Trophoblast cell (in vitro differentiated cells and primary cell): ENCODE measurements around the gene ITGB8.

Experiments
- DNase-seq, 2 donors: peaks; one replicate each; pipeline ENCODE4 v3.0.0-alpha.2; 2016
- H2AFZ ChIP-seq: 2 replicates; pipeline ENCODE4 v1.6.1; 2013; ENCODE audit warnings: low read length, moderate library complexity, mild to moderate bottlenecking; ENCODE audit not compliant: insufficient read depth, poor library complexity
- H2AK5ac ChIP-seq: 2 replicates; pipeline ENCODE4 v1.6.1; 2013; ENCODE audit warnings: mild to moderate bottlenecking, low read length
- H2BK120ac ChIP-seq: 2 replicates; pipeline ENCODE4 v1.6.1; 2013; ENCODE audit warnings: low read length, mild to moderate bottlenecking, moderate library complexity; ENCODE audit not compliant: insufficient read depth, poor library complexity
- H2BK12ac ChIP-seq: 2 replicates; pipeline ENCODE4 v1.6.1; 2013; ENCODE audit warnings: mild to moderate bottlenecking, low read length, moderate library complexity
- H2BK5ac ChIP-seq: 2 replicates; pipeline ENCODE4 v1.6.1; 2013; ENCODE audit warnings: low read length, low read depth, moderate library complexity, mild to moderate bottlenecking; ENCODE audit not compliant: poor library complexity
- H3K14ac ChIP-seq: 2 replicates; pipeline ENCODE4 v1.6.1; 2013; ENCODE audit warnings: mild to moderate bottlenecking, low read length
- H3K18ac ChIP-seq: 2 replicates; pipeline ENCODE4 v1.6.1; 2013; ENCODE audit warnings: mild to moderate bottlenecking, low read length
- H3K23ac ChIP-seq: 2 replicates; pipeline ENCODE4 v1.6.1; 2013; ENCODE audit warnings: low read length
- H3K27ac ChIP-seq: 2 replicates; pipeline ENCODE4 v1.5.1; 2013; ENCODE audit warnings: low read depth, mild to moderate bottlenecking, inconsistent platforms, low read length, moderate library complexity
- H3K27me3 ChIP-seq: 2 replicates; pipeline ENCODE4 v1.6.1; 2013; ENCODE audit warnings: inconsistent platforms, mild to moderate bottlenecking, low read length, moderate library complexity; ENCODE audit not compliant: insufficient read depth
- H3K36me3 ChIP-seq, 2 experiments: 1 replicate in 1 of 2; 2 replicates in 1 of 2; pipeline ENCODE4 v1.6.1; 2013; ENCODE audit warnings: low read length in 2 of 2, mild to moderate bottlenecking in 2 of 2, moderate library complexity in 1 of 2; ENCODE audit not compliant: insufficient read depth in 2 of 2, control insufficient read depth in 1 of 2
- H3K4ac ChIP-seq: 2 replicates; pipeline ENCODE4 v1.6.1; 2013; ENCODE audit warnings: low read depth, mild to moderate bottlenecking, low read length, moderate library complexity
- H3K4me1 ChIP-seq, 2 experiments: 1 replicate in 1 of 2; 2 replicates in 1 of 2; pipeline ENCODE4 v1.6.1; 2013; ENCODE audit warnings: low read length in 2 of 2, mild to moderate bottlenecking in 2 of 2, moderate library complexity in 1 of 2; ENCODE audit not compliant: insufficient read depth in 2 of 2, control insufficient read depth in 1 of 2
- H3K4me2 ChIP-seq: 2 replicates; pipeline ENCODE4 v1.6.1; 2013; ENCODE audit warnings: inconsistent platforms, mild to moderate bottlenecking, low read length, moderate library complexity
- H3K4me3 ChIP-seq: 2 replicates; pipeline ENCODE4 v1.5.1; 2013; ENCODE audit warnings: mild to moderate bottlenecking, low read depth, low read length, inconsistent platforms
- H3K79me1 ChIP-seq: one replicate; pipeline ENCODE4 v1.6.1; 2013; ENCODE audit warnings: low read length
- H3K79me2 ChIP-seq: 2 replicates; pipeline ENCODE4 v1.6.1; 2013; ENCODE audit warnings: low read length, mild to moderate bottlenecking; ENCODE audit not compliant: control insufficient read depth, insufficient read depth, poor library complexity
- H3K9ac ChIP-seq: 2 replicates; pipeline ENCODE4 v1.6.1; 2013; ENCODE audit warnings: mild to moderate bottlenecking, low read length
- H3K9me3 ChIP-seq: 2 replicates; pipeline ENCODE4 v1.6.1; 2013; ENCODE audit warnings: low read depth, mild to moderate bottlenecking, control low read depth, inconsistent platforms, low read length; ENCODE audit not compliant: insufficient read depth
- H4K12ac ChIP-seq: 2 replicates; pipeline ENCODE4 v1.6.1; 2013; ENCODE audit warnings: low read depth, mild to moderate bottlenecking, low read length, moderate library complexity
- H4K8ac ChIP-seq: 2 replicates; pipeline ENCODE4 v1.6.1; 2013; ENCODE audit warnings: low read depth, mild to moderate bottlenecking, low read length, moderate library complexity
- H4K91ac ChIP-seq: one replicate; pipeline ENCODE4 v1.6.1; 2013; ENCODE audit warnings: low read depth, mild to moderate bottlenecking, low read length, moderate library complexity
- whole genome bisulfite sequencing: extraction: QIAGEN DNeasy Blood & Tissue Kit; methylation state at CpG from one replicate; pipeline ENCODE4 v1.1.7; 2013; ENCODE audit warnings: missing lambda C conversion rate; ENCODE audit not compliant: insufficient read length, insufficient coverage; ENCODE audit errors: extremely low coverage; 5-methylcytosine and 5-hydroxymethylcytosine counted together

ITGB8 gene

DNA sequence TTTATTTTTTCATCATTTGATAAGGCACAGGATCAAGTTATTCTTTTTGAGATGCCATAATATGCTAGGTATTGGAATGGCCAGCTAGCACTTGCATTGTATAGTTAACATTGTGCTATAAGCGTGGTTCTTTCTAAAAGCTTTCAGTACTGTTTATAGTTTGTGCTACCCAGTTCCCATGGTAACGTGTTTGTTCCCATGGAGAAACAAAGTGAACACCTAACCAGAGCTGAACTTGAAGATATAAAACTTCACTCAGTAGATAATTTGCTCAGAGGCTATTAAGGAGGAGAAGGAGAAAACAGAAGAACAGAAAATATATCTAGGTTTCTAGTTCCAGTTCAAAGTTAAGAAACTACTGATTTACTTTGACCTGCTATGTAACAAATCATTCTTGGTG lies 23.6 kb upstream of the ITGB8 start:
- Histone ChIP-seq H4K8ac (no peak overlapping the region), H2AFZ (no peak overlapping the region), H2AK5ac (no peak overlapping the region), H3K27me3 (no peaks in the 10 kb centered on the region), H3K18ac (no peak overlapping the region), H3K36me3 (no peaks in the 10 kb centered on the region), H3K4ac (no peak overlapping the region), H3K27ac (no peak overlapping the region), H2BK120ac (no peak overlapping the region), H2BK12ac (no peak overlapping the region), H3K79me2 (no peaks in the 10 kb centered on the region), H3K79me1 (peaks cover 2% of the 10 kb centered on the region), H3K4me1 (peaks cover 4 to 6% of the 10 kb centered on the region in 2 experiments), H4K91ac (no peak overlapping the region), H3K14ac (no peak overlapping the region), H3K4me3 (no peak overlapping the region), H3K9ac (no peak overlapping the region), H3K23ac (no peak overlapping the region), H4K12ac (no peak overlapping the region), H3K4me2 (no peak overlapping the region), H3K9me3 (no peaks in the 10 kb centered on the region), H2BK5ac (no peak overlapping the region)
- DNase-seq, result peak; percentile 7 to 58
- no CpG with 5 or more reads among the region's 2 CpGs for WGBS

DNA sequence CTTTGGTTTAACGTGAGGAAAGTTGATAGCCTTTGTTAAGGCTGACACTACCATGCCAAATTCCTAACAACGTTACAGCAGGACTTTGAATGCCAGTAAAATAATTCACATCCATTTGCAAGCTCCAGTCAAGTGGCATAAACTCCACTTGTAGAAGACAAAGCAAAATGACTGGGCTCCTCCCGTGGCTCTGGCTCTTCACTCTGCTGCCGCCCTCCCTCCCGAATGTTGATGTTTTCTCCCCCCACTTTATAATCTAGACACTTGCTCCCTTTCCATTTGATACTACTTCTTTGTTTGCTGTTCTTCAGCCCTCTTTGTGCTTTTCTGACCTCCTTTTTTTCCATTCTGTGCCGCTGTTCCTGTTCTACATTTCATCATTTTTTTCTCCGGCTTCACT lies 22.8 kb upstream of the ITGB8 start:
- Histone ChIP-seq H3K14ac (no peak overlapping the region), H2AFZ (no peak overlapping the region), H3K27me3 (no peaks in the 10 kb centered on the region), H2AK5ac (no peak overlapping the region), H4K8ac (no peak overlapping the region), H2BK5ac (no peak overlapping the region), H3K79me1 (peaks cover 2% of the 10 kb centered on the region), H2BK120ac (no peak overlapping the region), H3K23ac (no peak overlapping the region), H3K4me1 (peaks cover 4 to 6% of the 10 kb centered on the region in 2 experiments), H2BK12ac (no peak overlapping the region), H3K27ac (no peak overlapping the region), H3K79me2 (no peaks in the 10 kb centered on the region), H3K4me3 (no peak overlapping the region), H3K36me3 (no peaks in the 10 kb centered on the region), H3K9ac (no peak overlapping the region), H3K4me2 (no peak overlapping the region), H3K4ac (no peak overlapping the region), H3K18ac (no peak overlapping the region), H4K91ac (no peak overlapping the region), H4K12ac (no peak overlapping the region), H3K9me3 (no peaks in the 10 kb centered on the region)
- no peak for DNase-seq
- WGBS, result no CpG with 5 or more reads among the region's 7 CpGs

DNA sequence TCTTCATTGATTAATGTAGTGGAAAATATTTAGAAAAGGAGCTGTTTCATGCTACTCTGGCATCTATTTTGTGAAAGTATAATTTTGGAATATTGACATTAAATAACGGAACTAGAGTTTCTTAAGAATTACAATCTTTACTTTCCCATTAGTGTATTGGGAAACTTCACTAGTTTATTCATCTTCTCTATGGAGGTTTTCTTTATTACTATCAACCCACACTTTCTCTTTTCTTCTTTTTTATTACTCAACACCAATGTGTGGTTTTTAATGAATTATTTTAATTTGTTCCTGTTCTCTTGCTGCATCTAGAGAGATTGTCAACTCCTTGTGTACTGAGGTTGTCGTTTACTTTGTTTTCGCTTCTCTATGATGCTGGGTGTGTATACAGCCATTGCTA lies 20.4 kb upstream of the ITGB8 start:
- no peak overlapping the region for H3K14ac ChIP-seq
- no peaks in the 10 kb centered on the region for H3K9me3 ChIP-seq
- no peak overlapping the region for H2BK120ac ChIP-seq
- no peak overlapping the region for H3K9ac ChIP-seq
- no peak overlapping the region for H2BK5ac ChIP-seq
- no peak overlapping the region for H4K91ac ChIP-seq
- no peak overlapping the region for H4K12ac ChIP-seq
- no CpG with 5 or more reads among the region's 3 CpGs for WGBS
- H3K79me2 ChIP-seq, result no peaks in the 10 kb centered on the region
- no peak overlapping the region for H4K8ac ChIP-seq
- no peak overlapping the region for H2BK12ac ChIP-seq
- H3K4me2 ChIP-seq, result no peak overlapping the region
- no peaks in the 10 kb centered on the region for H3K36me3 ChIP-seq
- no peak overlapping the region for H3K27ac ChIP-seq
- peaks cover 4 to 5% of the 10 kb centered on the region in 2 experiments for H3K4me1 ChIP-seq
- no peak for DNase-seq
- no peak overlapping the region for H3K18ac ChIP-seq
- H3K4ac ChIP-seq, result no peak overlapping the region
- no peak overlapping the region for H3K4me3 ChIP-seq
- H3K23ac ChIP-seq, result no peak overlapping the region
- H3K27me3 ChIP-seq, result no peaks in the 10 kb centered on the region
- H2AK5ac ChIP-seq, result no peak overlapping the region
- no peak overlapping the region for H2AFZ ChIP-seq
- peaks cover 2% of the 10 kb centered on the region for H3K79me1 ChIP-seq

DNA sequence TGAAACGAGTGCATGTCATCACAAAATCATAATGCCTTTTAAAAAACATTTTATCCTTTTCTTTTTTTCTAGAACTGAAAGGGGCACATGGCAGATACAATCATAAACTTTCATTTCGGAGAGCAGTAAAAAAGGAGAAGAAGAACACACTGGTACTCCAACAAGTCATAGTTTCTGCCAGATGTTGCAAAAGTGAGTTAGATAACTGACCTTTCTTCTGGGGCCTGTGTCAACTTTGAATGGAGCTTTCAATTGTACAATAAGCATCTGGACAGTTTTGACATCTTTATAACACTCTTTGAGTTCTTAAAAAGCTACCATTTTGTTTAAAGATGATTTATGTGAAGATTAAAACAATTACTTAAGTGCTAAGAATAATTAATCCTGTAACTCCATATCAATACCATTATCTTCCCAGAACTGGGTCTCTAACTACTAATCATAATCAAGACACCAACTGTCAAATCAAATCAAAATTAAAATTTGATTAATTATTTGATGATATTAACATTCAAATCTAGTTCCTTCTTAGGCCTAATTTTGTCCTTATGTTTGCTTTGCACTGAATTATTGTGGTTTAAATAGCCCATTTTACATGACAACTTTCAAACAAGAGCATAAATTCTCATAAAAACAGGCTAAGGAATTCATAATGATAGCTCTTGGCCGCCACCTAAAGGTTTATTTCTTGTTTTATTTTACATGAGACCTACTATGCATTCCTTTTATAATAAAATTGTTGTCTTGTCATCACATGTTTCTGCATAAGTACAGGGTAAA lies 19.5 kb upstream of the ITGB8 start:
- no peak overlapping the region for H3K23ac ChIP-seq
- H3K27ac ChIP-seq, result no peak overlapping the region
- no peak overlapping the region for H2AFZ ChIP-seq
- no peak overlapping the region for H4K8ac ChIP-seq
- no peak overlapping the region for H3K4ac ChIP-seq
- no peak overlapping the region for H3K14ac ChIP-seq
- H4K12ac ChIP-seq, result no peak overlapping the region
- H2AK5ac ChIP-seq, result no peak overlapping the region
- H3K79me2 ChIP-seq, result no peaks in the 10 kb centered on the region
- H3K9ac ChIP-seq, result no peak overlapping the region
- no peaks in the 10 kb centered on the region for H3K36me3 ChIP-seq
- DNase-seq, result peak; percentile 6 to 69
- no CpG with 5 or more reads among the region's 3 CpGs for WGBS
- H3K4me3 ChIP-seq, result no peak overlapping the region
- no peak overlapping the region for H3K18ac ChIP-seq
- no peaks in the 10 kb centered on the region for H3K27me3 ChIP-seq
- no peak overlapping the region for H3K4me2 ChIP-seq
- no peak overlapping the region for H2BK12ac ChIP-seq
- H4K91ac ChIP-seq, result no peak overlapping the region
- peaks cover 4 to 5% of the 10 kb centered on the region in 2 experiments for H3K4me1 ChIP-seq
- peaks cover 2% of the 10 kb centered on the region for H3K79me1 ChIP-seq
- H3K9me3 ChIP-seq, result no peaks in the 10 kb centered on the region
- no peak overlapping the region for H2BK120ac ChIP-seq
- no peak overlapping the region for H2BK5ac ChIP-seq
